Hematopoietic multipotent progenitor cell treated with erythropoietin and hydrocortisone succinate and interleukin-3 and kit ligand, for 15 days (in vitro differentiated cells): Measurements from ENCODE around the gene RAB1B.

ENCODE experiments used
- DNase-seq: peaks from one replicate; pipeline ENCODE4 v3.0.0-alpha.2; 2015; ENCODE audit warnings: low spot score

Gene RAB1B

DNA sequence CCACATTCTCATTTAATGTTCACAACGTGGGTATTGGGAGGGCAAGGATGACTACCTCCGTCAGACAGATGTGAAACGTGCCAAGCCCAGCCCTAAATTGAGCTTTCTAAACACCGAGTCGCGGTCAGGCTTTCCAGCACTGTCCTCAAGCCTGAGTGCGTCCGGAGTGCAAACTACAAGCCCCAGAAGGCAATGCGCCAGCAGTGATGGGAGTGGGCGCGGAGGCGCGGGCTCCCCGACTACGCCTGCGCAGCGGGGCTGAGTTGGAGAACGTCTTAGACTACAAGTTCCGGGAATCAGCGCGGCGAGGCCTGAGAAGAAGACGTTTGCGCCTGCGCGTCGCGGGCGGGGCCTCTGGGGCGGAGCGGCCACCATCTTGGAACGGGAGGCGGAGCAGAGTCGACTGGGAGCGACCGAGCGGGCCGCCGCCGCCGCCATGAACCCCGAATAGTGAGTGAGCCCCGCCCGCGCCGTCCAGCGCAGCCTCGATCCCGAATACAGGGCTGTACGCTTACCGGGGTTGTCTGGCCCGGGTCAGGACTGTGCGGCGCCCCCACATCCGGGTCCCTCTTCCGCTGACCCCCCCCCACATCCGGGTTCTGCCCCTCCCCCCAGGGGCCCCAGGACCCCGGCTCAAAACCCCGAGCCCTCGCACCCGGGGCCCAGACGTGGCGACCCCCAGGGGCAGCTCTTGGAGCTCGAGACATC is at the start of gene RAB1B:
Gene RAB1B (plus strand): TSS at position 396 of the 708 bp plus-strand sequence. CDS start 41 bp downstream, at position 437.
- peak; percentile 100 for DNase-seq

DNA sequence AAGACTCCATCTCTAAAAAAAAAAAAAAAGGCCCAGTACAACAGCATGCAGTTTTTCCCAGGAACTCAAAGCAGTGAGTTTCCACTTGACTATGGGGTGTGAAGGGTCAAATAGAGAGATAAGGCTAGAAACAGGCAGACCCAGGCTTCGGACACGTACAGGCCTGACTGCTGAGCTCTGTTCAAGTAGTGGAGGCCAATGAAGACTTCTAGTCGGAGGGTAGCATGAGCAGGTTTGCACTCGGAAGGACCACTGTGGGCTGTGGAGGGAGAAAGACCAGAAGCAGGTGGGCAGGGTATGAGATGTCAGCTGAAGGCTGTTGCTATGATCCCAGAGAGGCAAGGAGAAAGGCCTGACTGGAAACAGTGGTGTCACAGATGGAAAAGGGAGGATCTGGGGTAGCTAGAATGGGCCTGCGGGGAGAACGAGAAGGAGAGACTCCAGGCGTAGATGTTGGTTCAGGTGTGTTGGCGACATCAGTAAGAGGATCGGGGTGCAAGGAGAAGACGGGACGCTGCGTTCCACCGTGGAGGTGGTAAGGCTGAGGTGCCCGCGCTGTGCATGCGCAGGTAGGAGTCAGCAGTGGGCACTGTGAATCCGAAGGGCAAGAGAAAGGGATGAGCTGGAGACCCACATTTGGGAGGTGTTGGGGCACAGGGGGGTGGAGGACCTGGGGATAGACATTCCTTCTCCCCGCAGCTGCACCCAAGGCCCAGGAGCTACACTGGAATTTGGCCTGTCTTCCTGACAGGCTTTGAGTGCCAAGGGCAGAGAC is 49.4 kb upstream of the RAB1B start:
- no peak for DNase-seq

- DNase-seq: no peak
Measured at GRCh38 chr11:66219846-66220565, 48.4 kb upstream of the RAB1B start.

- no peak for DNase-seq
Measured at GRCh38 chr11:66220566-66220935, 47.9 kb upstream of the RAB1B start.

GRCh38 chr11:66221012-66221411 is 47.4 kb upstream of the RAB1B start:
- no peak for DNase-seq

DNA sequence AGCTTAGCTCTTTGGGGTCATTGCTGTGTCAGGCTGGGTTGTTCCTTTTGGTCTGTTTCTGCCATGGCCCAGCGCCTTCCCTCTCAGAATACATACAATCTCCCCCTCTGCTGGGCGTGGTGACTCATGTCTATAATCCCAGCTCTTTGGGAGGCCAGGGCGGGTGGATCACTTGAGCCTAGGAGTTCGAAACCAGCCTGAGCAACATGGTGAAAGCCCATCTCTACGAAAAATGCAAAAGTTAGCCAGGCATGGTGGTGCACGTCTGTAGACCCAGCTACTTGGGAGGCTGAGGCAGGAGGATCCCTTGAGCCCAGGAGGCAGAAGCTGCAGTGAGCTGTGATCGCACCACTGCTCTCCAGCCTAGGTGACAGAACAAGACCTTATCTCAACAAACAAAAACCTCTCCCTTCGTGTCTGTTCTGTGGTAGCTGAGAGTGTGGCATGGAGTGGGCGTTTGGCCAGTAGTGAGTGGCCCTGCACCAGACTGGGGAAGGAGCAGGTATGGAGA is 46.7 kb upstream of the RAB1B start:
- DNase-seq: no peak

DNA sequence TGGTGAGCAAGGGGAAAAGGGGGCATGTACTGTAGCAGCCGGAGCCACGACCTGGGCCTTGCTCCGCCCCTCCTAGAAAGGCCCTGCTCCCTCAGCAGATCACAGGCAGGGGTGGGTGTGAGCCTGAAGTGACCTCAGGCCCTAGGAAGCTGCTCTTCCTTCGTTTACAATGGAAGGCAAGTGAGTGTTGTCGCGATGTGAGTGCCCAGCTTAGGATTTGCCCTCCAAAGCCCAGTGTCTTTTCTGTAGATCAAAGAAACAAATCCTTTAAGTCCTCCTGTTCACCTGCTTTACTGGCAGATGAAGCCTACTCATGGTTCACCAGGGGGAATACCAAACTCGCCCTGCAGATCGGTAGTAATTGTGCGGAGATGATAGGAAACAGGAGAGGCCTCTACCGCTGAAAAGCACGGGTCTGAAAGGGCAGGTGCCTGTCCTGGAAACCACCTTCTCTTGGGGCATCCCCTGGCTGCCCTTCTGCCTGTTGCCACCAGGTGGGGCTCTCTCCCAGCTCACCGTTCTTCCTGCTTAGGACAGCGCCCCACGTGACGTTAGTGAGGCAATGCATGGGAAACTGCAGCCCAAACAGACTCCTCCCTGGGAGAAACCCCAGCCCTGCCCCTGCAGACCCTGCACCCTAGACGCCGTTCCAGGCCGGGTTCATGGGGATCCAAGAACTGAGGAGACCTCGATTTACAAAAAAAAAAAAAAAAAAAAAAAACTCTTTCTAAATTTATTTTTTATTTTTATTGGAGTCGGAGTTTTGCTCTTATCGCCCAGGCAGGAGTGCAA is 45.9 kb upstream of the RAB1B start:
- peak; percentile 94 for DNase-seq

GRCh38 chr11:66224226-66224855 is 44.1 kb upstream of the RAB1B start:
- DNase-seq: no peak

GRCh38 chr11:66225066-66225465 is 43.4 kb upstream of the RAB1B start:
- DNase-seq: no peak

GRCh38 chr11:66226101-66226500 is 42.3 kb upstream of the RAB1B start:
- DNase-seq: no peak

DNA sequence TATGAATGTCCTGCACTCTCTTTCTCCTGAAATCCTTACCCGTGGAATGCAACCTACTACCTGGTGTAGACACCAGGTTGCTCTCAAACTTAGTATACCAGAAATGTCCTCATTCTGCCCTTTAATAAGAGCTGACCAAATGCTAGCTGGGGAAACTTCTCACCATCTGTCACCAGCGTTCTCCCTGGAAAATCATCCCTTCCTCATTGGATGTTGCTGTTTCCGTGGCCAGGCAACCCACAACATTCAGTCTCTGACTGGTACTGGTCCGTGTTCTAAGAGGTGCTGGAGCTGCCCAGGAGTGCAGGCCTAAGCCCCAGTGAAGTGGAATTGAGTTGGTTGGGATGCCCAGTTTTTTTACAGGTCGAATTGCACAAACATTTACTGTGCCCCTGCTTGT is 40.7 kb upstream of the RAB1B start:
- DNase-seq: no peak

- DNase-seq: no peak
Measured at GRCh38 chr11:66228521-66228920, 39.9 kb upstream of the RAB1B start.

- DNase-seq: no peak
Measured at GRCh38 chr11:66230156-66230555, 38.3 kb upstream of the RAB1B start.

DNA sequence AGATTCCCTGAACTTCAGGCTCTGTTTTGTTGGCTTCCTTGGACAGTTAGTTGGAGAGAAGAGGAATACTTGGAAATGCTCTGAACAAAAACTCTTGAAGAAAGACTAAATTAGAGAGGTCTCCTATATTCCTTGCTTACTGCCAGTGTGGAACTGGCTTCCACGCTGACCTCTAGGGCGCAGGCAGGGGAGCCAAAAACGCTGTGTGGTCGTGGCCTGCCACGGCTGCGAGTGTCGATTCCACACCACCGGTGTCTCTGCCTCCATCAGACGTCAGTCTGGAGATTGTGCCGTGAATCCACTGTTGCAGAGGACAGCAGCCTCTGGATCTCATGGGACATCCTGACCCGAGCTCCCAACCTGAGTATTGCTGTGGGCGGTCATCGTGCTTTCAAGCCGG is 37.5 kb upstream of the RAB1B start:
- DNase-seq: no peak

DNA sequence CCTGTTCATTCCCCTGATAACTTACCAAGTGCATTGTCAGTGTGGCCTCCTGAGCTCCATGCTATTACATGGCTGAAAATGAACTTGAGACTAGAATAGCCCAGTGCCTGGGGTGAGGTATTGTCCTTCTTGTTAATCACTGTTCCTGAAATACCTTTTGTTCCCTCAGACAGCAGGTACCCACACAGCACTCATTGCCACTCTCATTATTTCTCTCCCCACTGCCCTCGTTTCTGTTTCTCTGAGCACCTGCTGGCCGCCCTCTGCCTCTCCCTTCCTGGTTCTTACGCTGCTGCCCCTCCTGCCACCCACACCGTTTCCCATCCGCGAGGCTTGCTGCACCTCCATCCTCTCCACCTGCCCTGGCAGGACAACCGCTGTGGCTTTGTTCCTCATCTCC is 36.9 kb upstream of the RAB1B start:
- no peak for DNase-seq

GRCh38 chr11:66232769-66233168 is 35.7 kb upstream of the RAB1B start:
- no peak for DNase-seq

DNA sequence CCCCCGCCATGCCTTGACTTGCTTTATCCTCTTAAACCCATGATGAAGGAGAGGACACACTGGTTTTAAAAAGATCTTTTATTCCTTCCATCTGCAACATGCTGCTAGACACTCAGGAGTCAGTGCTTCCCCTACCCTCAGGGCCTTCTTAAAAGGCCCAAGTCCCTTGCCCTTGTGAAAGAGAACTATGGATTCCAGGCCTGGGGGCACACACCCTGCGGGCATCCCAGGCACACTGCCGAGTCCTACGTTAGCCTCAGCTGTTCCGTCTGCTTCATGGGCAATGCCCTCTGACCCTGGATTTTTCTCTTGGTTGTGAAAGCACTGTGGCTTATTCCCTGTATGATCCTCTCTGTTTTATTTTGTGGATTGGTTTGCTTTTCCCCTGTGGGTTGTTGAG is 35.1 kb upstream of the RAB1B start:
- no peak for DNase-seq

DNA sequence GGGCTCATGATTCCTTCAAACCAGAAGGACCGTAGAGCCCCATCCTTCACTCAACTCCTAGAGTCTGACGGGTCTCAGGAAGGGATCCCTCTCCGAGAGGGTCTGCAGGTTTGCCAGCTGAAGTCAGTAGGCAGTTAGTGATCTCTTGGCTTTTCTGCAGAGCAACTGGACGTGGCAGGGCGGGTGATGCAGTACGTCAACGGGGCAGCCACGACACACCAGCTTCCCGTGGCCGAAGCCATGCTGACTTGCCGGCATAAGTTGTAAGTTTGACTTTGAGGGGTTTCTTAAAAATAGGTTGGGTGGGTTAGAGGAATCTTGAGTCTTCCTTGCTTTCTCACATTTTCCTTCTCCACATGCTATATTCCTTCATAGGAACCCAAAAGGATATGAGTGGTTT is 33.3 kb upstream of the RAB1B start:
- no peak for DNase-seq

- no peak for DNase-seq
Measured at GRCh38 chr11:66237867-66238266, 30.6 kb upstream of the RAB1B start.

DNA sequence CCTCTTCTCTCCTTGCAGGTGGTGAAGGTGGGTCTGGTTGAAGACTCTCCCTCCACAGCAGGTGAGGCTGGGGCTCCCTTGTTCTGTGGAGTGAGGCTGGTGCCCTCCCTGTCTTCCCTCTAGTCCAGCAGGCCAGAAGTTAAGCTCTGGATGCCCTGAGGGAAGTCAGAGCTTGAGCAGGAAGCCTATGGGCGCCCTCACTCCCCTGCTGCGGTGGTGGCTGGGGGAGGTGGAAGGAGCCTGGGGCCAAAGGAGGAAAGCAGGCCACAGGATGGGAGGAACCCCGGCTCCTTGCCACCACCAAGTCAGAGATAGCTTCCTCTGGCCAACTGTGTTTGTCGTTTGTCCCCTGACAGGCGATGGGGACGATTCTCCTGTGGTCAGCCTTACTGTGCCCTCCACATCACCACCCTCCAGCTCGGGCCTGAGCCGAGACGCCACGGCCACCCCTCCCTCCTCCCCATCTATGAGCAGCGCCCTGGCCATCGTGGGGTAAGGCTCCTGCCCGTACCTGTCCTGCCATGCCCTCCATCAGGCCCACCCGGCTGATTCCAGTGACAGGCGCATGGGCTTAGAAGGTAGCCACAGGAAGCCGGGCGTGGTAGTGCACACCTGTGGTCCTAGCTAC is 29.5 kb upstream of the RAB1B start:
- no peak for DNase-seq

GRCh38 chr11:66239511-66239910 is 28.9 kb upstream of the RAB1B start:
- DNase-seq: no peak
